PC-3 (cell line): Measurements from ENCODE around the gene TMEM233. TPM values are rescaled to one million over a fixed set of nuclear protein-coding genes. Genes with fewer than 3 reads are reported as not detected.
A peak's percentile ranks its signal among the peaks of the same experiment; 100 is the strongest.

Experiments used
- ATAC-seq: fragments of 200-7000 bp; cut with Tn5 transposase; 2 replicates; pipeline ENCODE4 v1.9.1; 2020; ENCODE audit warnings: mild to moderate bottlenecking, moderate library complexity
- BruUV-seq: library from RNA; stranded (reverse); fragments of 400-500 nt; replicated peaks from 2 replicates; lab custom pipeline; 2021; lab: Mats Ljungman, UMichigan
- CTCF ChIA-PET: fragments of 300-600 bp; sonication (Branson Sonifier 250); formaldehyde crosslinking; loops from one replicate; lab custom pipeline; 2022; ENCODE audit warnings: antibody characterized with exemption; lab: Charles Lee
- POLR2A ChIA-PET: fragments of 300-600 bp; sonication (Branson Sonifier 250); formaldehyde crosslinking; loops from one replicate; lab custom pipeline; 2022; ENCODE audit warnings: antibody characterized with exemption; ENCODE audit not compliant: unreplicated experiment; lab: Charles Lee
- DNase-seq: peaks from one replicate; pipeline ENCODE4 v3.0.0-alpha.2; 2015
- H2AFZ ChIP-seq: fragments of 300-600 bp; sonication (generic); 2 replicates; pipeline ENCODE4 v1.6.0; 2016; ENCODE audit warnings: antibody characterized with exemption, low read length
- H3F3A ChIP-seq: fragments of 300-600 bp; sonication (generic); one replicate; pipeline ENCODE4 v1.6.0; 2017; ENCODE audit warnings: antibody characterized with exemption, low read length, control low read depth, mild to moderate bottlenecking; ENCODE audit not compliant: unreplicated experiment
- H3K27ac ChIP-seq: fragments of 300-600 bp; sonication (generic); 2 replicates; pipeline ENCODE4 v1.5.1; 2016; ENCODE audit warnings: mild to moderate bottlenecking, low read length
- H3K27me3 ChIP-seq: fragments of 300-600 bp; sonication (generic); 2 replicates; pipeline ENCODE4 v1.6.1; 2016; ENCODE audit warnings: low read length, mixed read lengths
- H3K36me3 ChIP-seq: fragments of 300-600 bp; sonication (generic); 2 replicates; pipeline ENCODE4 v1.6.1; 2016; ENCODE audit warnings: low read depth, mixed run types, low read length, mixed read lengths
- H3K4me1 ChIP-seq: fragments of 300-600 bp; sonication (generic); 2 replicates; pipeline ENCODE4 v1.5.1; 2016; ENCODE audit warnings: low read length; ENCODE audit not compliant: insufficient read depth
- H3K4me2 ChIP-seq: fragments of 300-600 bp; sonication (generic); 2 replicates; pipeline ENCODE4 v1.6.0; 2016; ENCODE audit warnings: low read length
- H3K4me3 ChIP-seq: fragments of 300-600 bp; sonication (generic); 2 replicates; pipeline ENCODE4 v1.5.1; 2016; ENCODE audit warnings: mild to moderate bottlenecking, low read length, mixed read lengths
- H3K79me2 ChIP-seq: fragments of 300-600 bp; sonication (generic); 2 replicates; pipeline ENCODE4 v1.6.1; 2017; ENCODE audit warnings: low read length, mixed read lengths
- H3K9ac ChIP-seq: fragments of 300-600 bp; sonication (generic); 2 replicates; pipeline ENCODE4 v1.6.0; 2016; ENCODE audit warnings: mild to moderate bottlenecking, low read length
- H3K9me2 ChIP-seq: fragments of 300-600 bp; sonication (generic); replicated peaks from 2 replicates; pipeline ENCODE4 v1.6.1; 2016; ENCODE audit warnings: mixed run types, low read length, mixed read lengths
- H3K9me3 ChIP-seq: fragments of 300-600 bp; sonication (generic); 2 replicates; pipeline ENCODE4 v1.6.1; 2016; ENCODE audit warnings: low read length, mixed read lengths
- H4K20me1 ChIP-seq: fragments of 300-600 bp; sonication (generic); 2 replicates; pipeline ENCODE4 v1.6.1; 2016; ENCODE audit warnings: low read length, mixed read lengths
- EZH2 ChIP-seq: fragments of 300-600 bp; sonication (generic); IDR thresholded peaks from one replicate; pipeline ENCODE4 v1.6.1; 2017; ENCODE audit warnings: antibody characterized with exemption, mild to moderate bottlenecking, low read length; ENCODE audit not compliant: unreplicated experiment
- EZH2phosphoT487 ChIP-seq: fragments of 300-600 bp; sonication (generic); IDR thresholded peaks from 2 replicates; pipeline ENCODE4 v1.6.1; 2018; ENCODE audit warnings: mild to moderate bottlenecking, antibody characterized with exemption, low read length, borderline replicate concordance
- intact Hi-C: fragments of 100-400 bp; cut with micrococcal nuclease; formaldehyde crosslinking; loops from 2 replicates; pipeline ENCODE4 v1.9.0; 2023
- total RNA-seq: library from RNA; depleted of rRNA; stranded (reverse); fragments of >200 nt; gene quantifications from 2 replicates; pipeline ENCODE4 v1.2.3, GENCODE V29; 2014
- TF ChIP-seq, protein P1 (sequence below): fragments of 300-600 bp; sonication (generic); conservative IDR thresholded peaks from 2 replicates; pipeline ENCODE4 v1.5.1; 2017; ENCODE audit warnings: antibody characterized with exemption, low read depth, mild to moderate bottlenecking, low read length

TMEM233 gene
- total RNA-seq, 1 experiment from 2014 or later = not detected

DNA sequence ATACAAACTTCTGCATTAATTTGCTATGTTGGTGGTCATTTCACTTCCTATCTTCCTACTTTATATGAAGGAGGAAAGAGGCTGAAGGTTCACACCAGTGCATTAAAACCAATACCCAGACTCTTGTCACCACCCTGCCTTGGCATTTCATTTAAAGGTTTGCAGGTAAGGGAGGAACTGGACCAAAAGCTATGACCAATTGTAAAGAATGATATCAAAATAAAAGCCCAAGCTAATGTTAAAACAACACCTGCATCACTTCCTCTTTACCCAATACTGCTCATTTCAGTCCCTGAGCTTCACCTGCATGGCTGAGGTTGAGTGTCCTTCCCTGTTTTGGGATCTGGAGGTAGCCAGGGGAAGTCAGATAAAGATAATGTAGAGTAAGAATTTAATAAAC lies 47.2 kb upstream of the TMEM233 start:
- Histone ChIP-seq H3K79me2 (no peaks in the 10 kb centered on the region), H2AFZ (no peak overlapping the region), H3F3A (no peaks in the 10 kb centered on the region), H3K4me3 (no peak overlapping the region), H3K9me3 (no peaks in the 10 kb centered on the region), H3K4me1 (no peaks in the 10 kb centered on the region), H3K27ac (no peak overlapping the region), H3K36me3 (no peaks in the 10 kb centered on the region), H3K4me2 (no peak overlapping the region), H3K27me3 (peaks cover 39% of the 10 kb centered on the region), H3K9me2 (no peaks in the 10 kb centered on the region), H4K20me1 (no peaks in the 10 kb centered on the region), H3K9ac (no peak overlapping the region)
- ATAC-seq = no peak
- intact Hi-C loops = loop anchor here (5.0 kb wide), 1 partner anchor 101 kb away; no protein-coding TSS in a partner anchor
- CTCF ChIA-PET = interaction anchor here (0.6 kb wide), 1 partner anchor 102 kb away, joined by 3 read pairs; no protein-coding TSS in a partner anchor
- BruUV-seq = no TSS peak
- DNase-seq = no peak
- TF ChIP-seq, protein P1, sequence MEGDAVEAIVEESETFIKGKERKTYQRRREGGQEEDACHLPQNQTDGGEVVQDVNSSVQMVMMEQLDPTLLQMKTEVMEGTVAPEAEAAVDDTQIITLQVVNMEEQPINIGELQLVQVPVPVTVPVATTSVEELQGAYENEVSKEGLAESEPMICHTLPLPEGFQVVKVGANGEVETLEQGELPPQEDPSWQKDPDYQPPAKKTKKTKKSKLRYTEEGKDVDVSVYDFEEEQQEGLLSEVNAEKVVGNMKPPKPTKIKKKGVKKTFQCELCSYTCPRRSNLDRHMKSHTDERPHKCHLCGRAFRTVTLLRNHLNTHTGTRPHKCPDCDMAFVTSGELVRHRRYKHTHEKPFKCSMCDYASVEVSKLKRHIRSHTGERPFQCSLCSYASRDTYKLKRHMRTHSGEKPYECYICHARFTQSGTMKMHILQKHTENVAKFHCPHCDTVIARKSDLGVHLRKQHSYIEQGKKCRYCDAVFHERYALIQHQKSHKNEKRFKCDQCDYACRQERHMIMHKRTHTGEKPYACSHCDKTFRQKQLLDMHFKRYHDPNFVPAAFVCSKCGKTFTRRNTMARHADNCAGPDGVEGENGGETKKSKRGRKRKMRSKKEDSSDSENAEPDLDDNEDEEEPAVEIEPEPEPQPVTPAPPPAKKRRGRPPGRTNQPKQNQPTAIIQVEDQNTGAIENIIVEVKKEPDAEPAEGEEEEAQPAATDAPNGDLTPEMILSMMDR = no peak
- TF ChIP-seq EZH2phosphoT487 (no peak), EZH2 (no peak)
- POLR2A ChIA-PET = no interaction called here

GRCh38 chr12:119547001-119547400 lies 46.6 kb upstream of the TMEM233 start:
- no peak for ATAC-seq
- intact Hi-C loops = loop anchor here (5.0 kb wide), 1 partner anchor 100 kb away; no protein-coding TSS in a partner anchor
- Histone ChIP-seq H3K27me3 (peaks cover 46% of the 10 kb centered on the region), H3K27ac (no peak overlapping the region), H3F3A (no peaks in the 10 kb centered on the region), H3K79me2 (no peaks in the 10 kb centered on the region), H3K4me2 (no peak overlapping the region), H4K20me1 (no peaks in the 10 kb centered on the region), H3K9me2 (no peaks in the 10 kb centered on the region), H2AFZ (no peak overlapping the region), H3K36me3 (no peaks in the 10 kb centered on the region), H3K4me3 (no peak overlapping the region), H3K9ac (no peak overlapping the region), H3K4me1 (no peaks in the 10 kb centered on the region), H3K9me3 (no peaks in the 10 kb centered on the region)
- ChIA-PET POLR2A (no interaction called here), CTCF (interaction anchor here (1.7 kb wide), 1 partner anchor 103 kb away, joined by 4 read pairs; no protein-coding TSS in a partner anchor)
- DNase-seq = peak; percentile 12
- no peak for TF ChIP-seq EZH2phosphoT487
- TF ChIP-seq, protein P1 = no peak
- no peak for TF ChIP-seq EZH2
- no TSS peak for BruUV-seq

DNA sequence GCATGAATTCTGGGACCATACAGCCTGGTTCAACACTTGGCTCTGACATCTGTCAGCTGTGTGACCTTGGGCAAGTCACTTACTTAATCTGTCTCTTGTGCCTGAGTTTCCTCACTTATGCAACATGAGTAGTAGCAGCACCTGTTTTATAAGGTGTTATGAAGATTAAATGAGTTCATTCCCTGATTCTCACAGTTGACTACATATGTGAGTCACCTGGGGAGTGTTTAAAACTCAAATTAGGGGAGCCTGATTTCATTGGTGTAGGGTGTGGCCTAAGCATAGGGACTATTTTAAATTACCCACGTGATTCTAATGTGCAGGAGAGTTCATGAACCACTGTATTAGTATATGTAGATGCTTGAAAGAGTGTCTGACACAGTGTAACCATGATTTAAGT lies 36.7 kb upstream of the TMEM233 start:
- Histone ChIP-seq H3K9me3 (no peaks in the 10 kb centered on the region), H3K9me2 (no peaks in the 10 kb centered on the region), H3K27ac (no peak overlapping the region), H2AFZ (no peak overlapping the region), H3K36me3 (no peaks in the 10 kb centered on the region), H3K4me1 (no peaks in the 10 kb centered on the region), H3K4me2 (no peak overlapping the region), H3F3A (no peaks in the 10 kb centered on the region), H3K27me3 (peaks cover 33% of the 10 kb centered on the region), H4K20me1 (no peaks in the 10 kb centered on the region), H3K79me2 (no peaks in the 10 kb centered on the region), H3K9ac (no peak overlapping the region), H3K4me3 (no peak overlapping the region)
- ATAC-seq (no peak), DNase-seq (no peak)
- no TSS peak for BruUV-seq
- POLR2A ChIA-PET = no interaction called here
- CTCF ChIA-PET = no interaction called here
- intact Hi-C loops = no loop called here
- TF ChIP-seq EZH2 (no peak), EZH2phosphoT487 (no peak)
- TF ChIP-seq, protein P1 = no peak
